ENCODE results near the gene UVRAG. TPM values are rescaled to one million over a fixed set of nuclear protein-coding genes. Genes with fewer than 3 reads are reported as not detected.

Gene UVRAG
- total RNA-seq, 2 donors from 2014 or later: 10.9 to 31.0 TPM

DNA sequence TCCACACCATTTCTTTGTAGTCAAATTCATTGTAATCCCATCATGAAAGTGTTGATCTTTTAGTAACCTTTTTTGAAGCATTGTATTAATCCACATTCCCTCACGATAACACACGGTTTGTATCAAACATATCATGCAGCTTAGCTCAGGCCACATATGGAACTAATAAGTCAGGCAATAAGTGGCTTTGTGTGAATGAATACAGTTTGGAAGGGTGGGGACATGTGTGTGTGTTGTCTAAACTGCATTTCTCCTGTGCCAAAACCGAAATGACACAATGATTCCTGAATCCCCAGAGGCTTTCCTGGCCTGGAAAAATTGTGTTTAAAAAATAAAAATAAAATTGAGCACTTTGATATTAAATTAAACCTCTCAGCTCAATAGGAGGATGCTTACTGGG, 293.0 kb downstream of the UVRAG start:
- no peak overlapping the region for H3K27ac ChIP-seq
- no peaks in the 10 kb centered on the region for H3K36me3 ChIP-seq (replicated peaks in 1 of 2; ENCODE audit: insufficient read depth in 1 of 2, low read depth in 2 of 2)
- ATAC-seq (no peak), DNase-seq (no peak)
- intact Hi-C loops (cut with DNase I): no loop called here
- H3K4me3 ChIP-seq: no peak overlapping the region
- H3K27me3 ChIP-seq: no peaks in the 10 kb centered on the region
- no peak for TF ChIP-seq POLR2A (IDR thresholded peaks at IDR 0.05)
- TF ChIP-seq, protein P1, sequence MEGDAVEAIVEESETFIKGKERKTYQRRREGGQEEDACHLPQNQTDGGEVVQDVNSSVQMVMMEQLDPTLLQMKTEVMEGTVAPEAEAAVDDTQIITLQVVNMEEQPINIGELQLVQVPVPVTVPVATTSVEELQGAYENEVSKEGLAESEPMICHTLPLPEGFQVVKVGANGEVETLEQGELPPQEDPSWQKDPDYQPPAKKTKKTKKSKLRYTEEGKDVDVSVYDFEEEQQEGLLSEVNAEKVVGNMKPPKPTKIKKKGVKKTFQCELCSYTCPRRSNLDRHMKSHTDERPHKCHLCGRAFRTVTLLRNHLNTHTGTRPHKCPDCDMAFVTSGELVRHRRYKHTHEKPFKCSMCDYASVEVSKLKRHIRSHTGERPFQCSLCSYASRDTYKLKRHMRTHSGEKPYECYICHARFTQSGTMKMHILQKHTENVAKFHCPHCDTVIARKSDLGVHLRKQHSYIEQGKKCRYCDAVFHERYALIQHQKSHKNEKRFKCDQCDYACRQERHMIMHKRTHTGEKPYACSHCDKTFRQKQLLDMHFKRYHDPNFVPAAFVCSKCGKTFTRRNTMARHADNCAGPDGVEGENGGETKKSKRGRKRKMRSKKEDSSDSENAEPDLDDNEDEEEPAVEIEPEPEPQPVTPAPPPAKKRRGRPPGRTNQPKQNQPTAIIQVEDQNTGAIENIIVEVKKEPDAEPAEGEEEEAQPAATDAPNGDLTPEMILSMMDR (IDR thresholded peaks at IDR 0.05): no peak
- WGBS, 2 donors: 81 to 90% methylated on average over 3 of the region's 3 CpGs
- peaks cover 3% of the 10 kb centered on the region for H3K4me1 ChIP-seq
- no peaks in the 10 kb centered on the region for H3K9me3 ChIP-seq

DNA sequence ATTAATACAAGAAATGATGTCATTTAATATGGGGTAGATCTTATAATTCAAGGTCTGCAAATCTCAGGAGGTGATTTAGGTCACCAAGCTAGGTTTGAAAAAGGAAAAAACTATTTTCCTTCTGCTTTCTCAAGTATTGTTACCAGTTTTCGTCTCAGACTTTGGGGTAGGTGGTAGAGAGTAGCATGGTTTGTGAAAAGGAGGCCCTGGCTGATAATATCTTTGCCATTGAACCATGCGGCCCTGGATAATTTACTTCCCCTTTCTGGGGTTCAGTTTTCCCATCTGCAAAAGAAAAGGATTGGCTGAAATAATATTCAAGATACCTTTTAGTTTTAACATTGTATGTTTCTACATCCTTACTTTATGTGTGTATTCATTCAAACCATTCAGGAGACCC, 299.2 kb downstream of the UVRAG start:
- H3K9me3 ChIP-seq: no peaks in the 10 kb centered on the region
- peaks cover 7% of the 10 kb centered on the region for H3K4me1 ChIP-seq
- no peak overlapping the region for H3K27ac ChIP-seq
- H3K36me3 ChIP-seq (replicated peaks in 1 of 2; ENCODE audit: insufficient read depth in 1 of 2, low read depth in 2 of 2): no peaks in the 10 kb centered on the region
- no peak for DNase-seq
- H3K27me3 ChIP-seq: no peaks in the 10 kb centered on the region
- TF ChIP-seq, protein P1 (IDR thresholded peaks at IDR 0.05): no peak
- no peak for TF ChIP-seq POLR2A (IDR thresholded peaks at IDR 0.05)
- no peak overlapping the region for H3K4me3 ChIP-seq
- no peak for ATAC-seq
- WGBS, 2 donors: 88 to 92% methylated on average over 2 of the region's 2 CpGs
- intact Hi-C loops (cut with DNase I): no loop called here

DNA sequence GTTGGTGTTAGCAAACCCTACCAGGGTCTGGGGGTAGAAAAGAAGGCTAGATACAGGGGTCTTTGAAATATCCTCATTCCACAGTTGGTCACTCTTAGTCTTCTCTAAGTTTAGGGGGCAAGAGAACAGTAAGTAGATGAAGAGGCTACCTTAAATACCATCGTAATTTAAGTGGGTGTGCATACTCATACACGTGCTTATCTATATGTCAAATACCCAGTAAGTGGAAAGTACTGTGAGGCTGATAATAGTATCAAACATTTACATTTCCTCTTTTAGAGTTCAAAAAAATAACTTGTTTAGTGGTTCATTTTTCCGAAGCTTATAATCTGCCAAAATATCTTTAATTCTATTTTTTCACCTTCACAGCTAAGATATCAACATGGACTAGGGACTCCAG, 300.5 kb downstream of the UVRAG start:
- ATAC-seq (no peak), DNase-seq (no peak)
- TF ChIP-seq, protein P1 (IDR thresholded peaks at IDR 0.05): no peak
- TF ChIP-seq POLR2A (IDR thresholded peaks at IDR 0.05): no peak
- Histone ChIP-seq H3K4me1 (peaks cover 16% of the 10 kb centered on the region), H3K9me3 (no peaks in the 10 kb centered on the region), H3K27ac (no peak overlapping the region), H3K4me3 (no peak overlapping the region), H3K36me3 (replicated peaks in 1 of 2; ENCODE audit: insufficient read depth in 1 of 2, low read depth in 2 of 2) (no peaks in the 10 kb centered on the region), H3K27me3 (no peaks in the 10 kb centered on the region)
- intact Hi-C loops (cut with DNase I): no loop called here
- WGBS, 2 donors: 37 to 53% methylated on average over 3 of the region's 3 CpGs

DNA sequence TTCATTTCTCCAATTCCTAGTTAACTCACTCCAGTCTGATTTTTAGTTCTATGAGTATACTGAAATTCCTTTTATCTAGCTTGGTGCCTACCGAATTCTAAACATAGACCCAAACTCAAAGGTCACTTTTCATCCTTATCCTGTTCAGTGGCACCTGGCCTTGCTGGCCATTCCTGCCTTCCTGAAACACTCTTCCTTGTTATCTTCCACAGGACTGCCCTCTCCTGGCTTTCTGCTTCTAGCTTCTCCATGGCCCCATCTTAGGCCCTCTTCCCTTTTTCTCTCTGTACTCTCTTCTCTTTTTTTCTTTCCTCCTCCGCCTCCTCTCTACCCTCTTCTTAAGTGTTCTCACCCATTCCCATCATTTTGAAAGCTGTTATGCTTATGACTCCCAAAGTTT, 304.0 kb downstream of the UVRAG start:
- Histone ChIP-seq H3K9me3 (no peaks in the 10 kb centered on the region), H3K4me1 (peaks cover 16% of the 10 kb centered on the region), H3K27ac (no peak overlapping the region), H3K4me3 (no peak overlapping the region), H3K36me3 (replicated peaks in 1 of 2; ENCODE audit: insufficient read depth in 1 of 2, low read depth in 2 of 2) (no peaks in the 10 kb centered on the region), H3K27me3 (no peaks in the 10 kb centered on the region)
- 43 to 58% methylated on average over 2 of the region's 2 CpGs for WGBS, 2 donors
- TF ChIP-seq, protein P1 (IDR thresholded peaks at IDR 0.05): peak in 1 of 7 experiments; percentile 40
- TF ChIP-seq POLR2A (IDR thresholded peaks at IDR 0.05): no peak
- intact Hi-C loops (cut with DNase I): no loop called here
- ATAC-seq: no peak
- peak in 1 of 4 donors; percentile 22 for DNase-seq

GRCh38 chr11:76119779-76120178, 304.8 kb downstream of the UVRAG start:
- TF ChIP-seq POLR2A (IDR thresholded peaks at IDR 0.05): no peak
- TF ChIP-seq, protein P1 (IDR thresholded peaks at IDR 0.05): no peak
- intact Hi-C loops (cut with DNase I): no loop called here
- no peaks in the 10 kb centered on the region for H3K27me3 ChIP-seq
- DNase-seq (no peak), ATAC-seq (peak; percentile 24)
- no peaks in the 10 kb centered on the region for H3K9me3 ChIP-seq
- no peaks in the 10 kb centered on the region for H3K36me3 ChIP-seq (replicated peaks in 1 of 2; ENCODE audit: insufficient read depth in 1 of 2, low read depth in 2 of 2)
- peaks cover 16% of the 10 kb centered on the region for H3K4me1 ChIP-seq
- 76 to 81% methylated on average over 4 of the region's 4 CpGs for WGBS, 2 donors
- no peak overlapping the region for H3K27ac ChIP-seq
- H3K4me3 ChIP-seq: no peak overlapping the region
